Astrocyte of the hippocampus (primary cell): ENCODE results near the gene KRTAP20-2.

Experiments used
- DNase-seq: peaks from one replicate; pipeline ENCODE4 v3.0.0; 2011; ENCODE audit warnings: low read depth, low spot score

Gene KRTAP20-2

GRCh38 chr21:30674312-30674711, 39.3 kb downstream of the KRTAP20-2 start:
- DNase-seq: no peak

- no peak for DNase-seq
Observed at GRCh38 chr21:30676737-30677136, 41.7 kb downstream of the KRTAP20-2 start.

GRCh38 chr21:30680586-30680985, 45.6 kb downstream of the KRTAP20-2 start:
- no peak for DNase-seq

- DNase-seq: no peak
Observed at GRCh38 chr21:30684506-30684905, 49.5 kb downstream of the KRTAP20-2 start.
